GOT3 (cell line): ENCODE results near the gene CA14.
"Not testable (repeated sequence)": the region's sequence is repeated elsewhere in the genome, so short reads cannot be mapped to it uniquely, and the experiment has no call there.

Experiments
- DNase-seq: peaks from one replicate; lab custom pipeline; 2025; ENCODE audit warnings: mixed read lengths; lab: John Stamatoyannopoulos, UW

Gene CA14

GRCh38 chr1:150235852-150236613 is 21.5 kb upstream of the CA14 start, which contains the start of gene ANP32E:
TSS of gene ANP32E (minus strand) at chr1:150236112. CDS start at chr1:150235786, 326 bp downstream.
- peak; percentile 83 for DNase-seq

- DNase-seq, result no peak
Measured at GRCh38 chr1:150236614-150237100, 20.9 kb upstream of the CA14 start.

GRCh38 chr1:150237176-150237575 is 20.4 kb upstream of the CA14 start:
- DNase-seq, result not testable (repeated sequence)

GRCh38 chr1:150237746-150238145 is 19.8 kb upstream of the CA14 start:
- no peak for DNase-seq

GRCh38 chr1:150243003-150243402 is 14.6 kb upstream of the CA14 start:
- no peak for DNase-seq

GRCh38 chr1:150249936-150250335 is 7.6 kb upstream of the CA14 start:
- DNase-seq, result no peak

GRCh38 chr1:150256198-150256553 is 1.4 kb upstream of the CA14 start:
- no peak for DNase-seq

- no peak for DNase-seq
Measured at GRCh38 chr1:150256554-150257341, 826 bp upstream of the CA14 start.

- DNase-seq, result no peak
Measured at GRCh38 chr1:150259217-150259616, 1.6 kb downstream of the CA14 start.

- DNase-seq, result no peak
Measured at GRCh38 chr1:150259758-150260669, 2.4 kb downstream of the CA14 start.

- DNase-seq, result no peak
Measured at GRCh38 chr1:150261367-150261766, 3.8 kb downstream of the CA14 start.

GRCh38 chr1:150262388-150263320 is 5.1 kb downstream of the CA14 start:
- DNase-seq, result no peak

GRCh38 chr1:150263549-150263948 is 6.0 kb downstream of the CA14 start:
- no peak for DNase-seq

- no peak for DNase-seq
Measured at GRCh38 chr1:150267896-150268295, 10.3 kb downstream of the CA14 start.

- DNase-seq, result no peak
Measured at GRCh38 chr1:150268340-150268704, 10.7 kb downstream of the CA14 start.

- DNase-seq, result peak; percentile 62
Measured at GRCh38 chr1:150268705-150269403, 11.3 kb downstream of the CA14 start, which contains the start of gene APH1A. TSS of gene APH1A (minus strand) at chr1:150269016. CDS start at chr1:150268810, 206 bp downstream.

GRCh38 chr1:150269451-150269850 is 11.9 kb downstream of the CA14 start:
- DNase-seq, result no peak

GRCh38 chr1:150271291-150271959 is 13.9 kb downstream of the CA14 start:
- no peak for DNase-seq

- DNase-seq, result no peak
Measured at GRCh38 chr1:150273311-150273710, 15.7 kb downstream of the CA14 start.
